Measurements from ENCODE around the gene CLK2.

GRCh38 chr1:155296661-155297060, 23.4 kb upstream of the CLK2 start:
- TF ChIP-seq POLR2A (IDR thresholded peaks at IDR 0.05; ENCODE audit: low read depth, low read length): no peak
- TF ChIP-seq CTCF (IDR thresholded peaks at IDR 0.05; ENCODE audit: extremely low read depth in 1 of 2, insufficient read depth in 1 of 2, low read depth in 1 of 2, low read length in 2 of 2): no peak
- no peak for TF ChIP-seq EZH2 (IDR thresholded peaks at IDR 0.05; ENCODE audit: borderline replicate concordance, low read depth, low read length, severe bottlenecking)
- no peak for TF ChIP-seq POLR2AphosphoS5 (IDR thresholded peaks at IDR 0.05; ENCODE audit: insufficient read depth, low read depth, low read length)

Data from endothelial cell of umbilical vein (primary cell).